Liver (tissue), 9 donors: ENCODE data around the gene PLS1. TPM values are rescaled to one million over a fixed set of nuclear protein-coding genes. Genes with fewer than 3 reads are reported as not detected.

Experiments used
- DNase-seq: peaks from one replicate; pipeline ENCODE4 v3.0.0-alpha.2; 2017; ENCODE audit warnings: low spot score
- H3K27ac ChIP-seq, 2 donors: one replicate each; pipeline ENCODE4 v1.7.0; 2013; ENCODE audit warnings: inconsistent platforms in 2 of 2, low read length in 2 of 2, control low read depth in 1 of 2, low read depth in 1 of 2, mild to moderate bottlenecking in 1 of 2
- H3K27me3 ChIP-seq, 4 donors: one replicate each; pipeline versions ENCODE4 v1.6.1 to v1.7.0; 2013; ENCODE audit warnings: low read length in 3 of 4, inconsistent platforms in 1 of 4, mild to moderate bottlenecking in 1 of 4, moderate library complexity in 1 of 4; ENCODE audit not compliant: control insufficient read depth in 4 of 4, insufficient read depth in 4 of 4
- H3K36me3 ChIP-seq, 4 donors: one replicate each; pipeline versions ENCODE4 v1.6.1 to v1.7.0; 2013; ENCODE audit warnings: low read length in 3 of 4, mild to moderate bottlenecking in 3 of 4, low read depth in 1 of 4, moderate library complexity in 1 of 4; ENCODE audit not compliant: control insufficient read depth in 4 of 4, insufficient read depth in 3 of 4
- H3K4me1 ChIP-seq, 4 donors: one replicate each; pipeline versions ENCODE4 v1.6.1 to v1.7.0; 2013; ENCODE audit warnings: low read length in 3 of 4, mild to moderate bottlenecking in 3 of 4, moderate library complexity in 1 of 4; ENCODE audit not compliant: control insufficient read depth in 4 of 4, insufficient read depth in 4 of 4
- H3K4me3 ChIP-seq, 3 donors: one replicate each; pipeline versions ENCODE4 v1.6.1 to v1.7.0; 2013; ENCODE audit warnings: low read length in 3 of 3, control low read depth in 1 of 3, low read depth in 1 of 3, mild to moderate bottlenecking in 1 of 3
- H3K9ac ChIP-seq, 2 donors: one replicate each; pipeline ENCODE4 v1.7.0; 2013; ENCODE audit warnings: low read length in 2 of 2, mild to moderate bottlenecking in 2 of 2, moderate library complexity in 2 of 2, control low read depth in 1 of 2, low read depth in 1 of 2
- H3K9me3 ChIP-seq, 4 donors: one replicate each; pipeline versions ENCODE4 v1.6.1 to v1.7.0; 2013; ENCODE audit warnings: low read length in 3 of 4; ENCODE audit not compliant: control insufficient read depth in 4 of 4
- EGR1 ChIP-seq, 2 donors: IDR thresholded peaks; 2 replicates each; pipeline ENCODE4 v1.6.1; 2016 to 2018; ENCODE audit warnings: antibody characterized with exemption in 2 of 2, low read depth in 2 of 2
- FOXA1 ChIP-seq: IDR thresholded peaks from 2 replicates; pipeline ENCODE4 v1.6.1; 2016; ENCODE audit warnings: antibody characterized with exemption
- FOXA2 ChIP-seq: IDR thresholded peaks from 2 replicates; pipeline ENCODE4 v1.6.1; 2016; ENCODE audit warnings: antibody characterized with exemption
- GABPA ChIP-seq, 2 donors: IDR thresholded peaks in 1 of 2; conservative IDR thresholded peaks in 1 of 2; 2 replicates each; pipeline ENCODE4 v1.6.1; 2016; ENCODE audit warnings: antibody characterized with exemption in 2 of 2, mild to moderate bottlenecking in 1 of 2, moderate library complexity in 1 of 2
- HNF4A ChIP-seq, 2 donors: conservative IDR thresholded peaks; 2 replicates each; pipeline ENCODE4 v1.6.1; 2016; ENCODE audit warnings: antibody characterized with exemption in 2 of 2, mild to moderate bottlenecking in 2 of 2
- HNF4G ChIP-seq: IDR thresholded peaks from 2 replicates; pipeline ENCODE4 v1.6.1; 2016; ENCODE audit warnings: antibody characterized with exemption
- JUND ChIP-seq, 2 donors: IDR thresholded peaks; 2 replicates each; pipeline ENCODE4 v1.6.1; 2016; ENCODE audit warnings: antibody characterized with exemption in 2 of 2
- NR2F2 ChIP-seq: IDR thresholded peaks from 2 replicates; pipeline ENCODE4 v1.6.1; 2016; ENCODE audit warnings: antibody characterized with exemption
- RAD21 ChIP-seq, 2 donors: IDR thresholded peaks; 2 replicates each; pipeline ENCODE4 v1.6.1; 2016; ENCODE audit warnings: antibody characterized with exemption in 2 of 2, mild to moderate bottlenecking in 2 of 2
- RXRA ChIP-seq, 2 donors: IDR thresholded peaks; 2 replicates each; pipeline ENCODE4 v1.6.1; 2017 to 2018; ENCODE audit warnings: antibody characterized with exemption in 2 of 2, mild to moderate bottlenecking in 1 of 2
- SP1 ChIP-seq: IDR thresholded peaks from 2 replicates; pipeline ENCODE4 v1.6.1; 2018; ENCODE audit warnings: antibody characterized with exemption, mild to moderate bottlenecking
- TAF1 ChIP-seq: conservative IDR thresholded peaks from 2 replicates; pipeline ENCODE4 v1.6.1; 2016; ENCODE audit warnings: antibody characterized with exemption, mild to moderate bottlenecking
- YY1 ChIP-seq: IDR thresholded peaks from 2 replicates; pipeline ENCODE4 v1.6.1; 2016; ENCODE audit warnings: antibody characterized with exemption, mild to moderate bottlenecking
- WGBS: extraction: QIAGEN DNeasy Blood & Tissue Kit; methylation state at CpG from one replicate; pipeline ENCODE4 v1.1.7; 2013; 5-methylcytosine and 5-hydroxymethylcytosine counted together
- polyA plus RNA-seq, 2 donors: library from polyadenylated mRNA; stranded (reverse) in 1 of 2; unstranded in 1 of 2; fragments of 200-250 nt in 1 of 2; fragments of >200 nt in 1 of 2; fragmentation: Nextera tagmentation in 1 of 2; extraction: Ambion mirVana in 1 of 2; gene quantifications; one replicate each; pipeline versions ENCODE4 v1.2.1 to v1.2.3, GENCODE V29; 2013 to 2015
- total RNA-seq, 2 donors: library from RNA; depleted of rRNA; stranded (reverse); fragments of >200 nt; gene quantifications; one replicate each; pipeline ENCODE4 v1.2.3, GENCODE V29; 2014
- TF ChIP-seq, protein P1 (sequence below): IDR thresholded peaks from 2 replicates; pipeline ENCODE4 v1.6.1; 2016; ENCODE audit warnings: antibody characterized with exemption
- TF ChIP-seq, protein P2 (sequence below): IDR thresholded peaks from 2 replicates; pipeline ENCODE4 v1.6.1; 2016; ENCODE audit warnings: antibody characterized with exemption, mild to moderate bottlenecking
- TF ChIP-seq, protein P3 (sequence below): IDR thresholded peaks from 2 replicates; pipeline ENCODE4 v1.6.1; 2016; ENCODE audit warnings: antibody characterized with exemption
- TF ChIP-seq, protein P4 (sequence below): IDR thresholded peaks from 2 replicates; pipeline ENCODE4 v1.6.1; 2016; ENCODE audit warnings: antibody characterized with exemption
- TF ChIP-seq, protein P5 (sequence below): fragments of 150-350 bp; IDR thresholded peaks from 2 replicates; pipeline ENCODE4 v1.5.1; 2017; ENCODE audit warnings: improper control_type of control experiment, low read depth, low read length; ENCODE audit not compliant: missing input control
- donor health status: healthy.
- donor health status: healthy.
- donor health status: healthy.
- donor health status: healthy.
- donor health status: healthy.

PLS1 gene
- total and polyA plus RNA-seq, 4 donors: 7.2 to 21.9 (median 10.1) TPM

DNA sequence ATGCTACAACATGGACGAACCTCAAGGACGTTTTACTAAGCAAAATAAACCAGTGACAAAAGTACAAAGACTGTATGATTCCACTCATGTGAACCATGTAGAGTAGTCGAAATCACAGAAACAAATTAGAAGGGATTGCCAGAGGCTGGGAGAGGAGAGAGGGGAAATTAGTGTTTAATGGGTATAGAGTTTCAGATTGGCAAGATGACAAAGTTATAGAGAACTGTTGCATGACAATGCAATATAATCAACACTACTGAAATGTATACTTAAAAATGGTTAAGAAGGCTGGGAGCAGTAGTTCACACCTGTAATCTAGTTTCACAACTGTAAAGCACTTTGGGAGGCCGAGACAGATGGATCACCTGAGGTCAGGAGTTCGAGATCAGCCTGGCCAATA, 36.9 kb downstream of the PLS1 start:
- Histone ChIP-seq H3K9me3 (no peaks in the 10 kb centered on the region), H3K27ac (no peak overlapping the region), H3K4me3 (no peak overlapping the region), H3K27me3 (no peaks in the 10 kb centered on the region), H3K9ac (no peak overlapping the region), H3K36me3 (no peaks in the 10 kb centered on the region), H3K4me1 (peaks cover 0 to 3% (median 0%) of the 10 kb centered on the region in 4 donors)
- TF ChIP-seq, protein P1, sequence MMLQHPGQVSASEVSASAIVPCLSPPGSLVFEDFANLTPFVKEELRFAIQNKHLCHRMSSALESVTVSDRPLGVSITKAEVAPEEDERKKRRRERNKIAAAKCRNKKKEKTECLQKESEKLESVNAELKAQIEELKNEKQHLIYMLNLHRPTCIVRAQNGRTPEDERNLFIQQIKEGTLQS: no peak
- TF ChIP-seq GABPA (IDR thresholded peaks at IDR 0.05 in 1 of 2, conservative IDR thresholded peaks at IDR 0.05 in 1 of 2): no peak
- TF ChIP-seq, protein P2, sequence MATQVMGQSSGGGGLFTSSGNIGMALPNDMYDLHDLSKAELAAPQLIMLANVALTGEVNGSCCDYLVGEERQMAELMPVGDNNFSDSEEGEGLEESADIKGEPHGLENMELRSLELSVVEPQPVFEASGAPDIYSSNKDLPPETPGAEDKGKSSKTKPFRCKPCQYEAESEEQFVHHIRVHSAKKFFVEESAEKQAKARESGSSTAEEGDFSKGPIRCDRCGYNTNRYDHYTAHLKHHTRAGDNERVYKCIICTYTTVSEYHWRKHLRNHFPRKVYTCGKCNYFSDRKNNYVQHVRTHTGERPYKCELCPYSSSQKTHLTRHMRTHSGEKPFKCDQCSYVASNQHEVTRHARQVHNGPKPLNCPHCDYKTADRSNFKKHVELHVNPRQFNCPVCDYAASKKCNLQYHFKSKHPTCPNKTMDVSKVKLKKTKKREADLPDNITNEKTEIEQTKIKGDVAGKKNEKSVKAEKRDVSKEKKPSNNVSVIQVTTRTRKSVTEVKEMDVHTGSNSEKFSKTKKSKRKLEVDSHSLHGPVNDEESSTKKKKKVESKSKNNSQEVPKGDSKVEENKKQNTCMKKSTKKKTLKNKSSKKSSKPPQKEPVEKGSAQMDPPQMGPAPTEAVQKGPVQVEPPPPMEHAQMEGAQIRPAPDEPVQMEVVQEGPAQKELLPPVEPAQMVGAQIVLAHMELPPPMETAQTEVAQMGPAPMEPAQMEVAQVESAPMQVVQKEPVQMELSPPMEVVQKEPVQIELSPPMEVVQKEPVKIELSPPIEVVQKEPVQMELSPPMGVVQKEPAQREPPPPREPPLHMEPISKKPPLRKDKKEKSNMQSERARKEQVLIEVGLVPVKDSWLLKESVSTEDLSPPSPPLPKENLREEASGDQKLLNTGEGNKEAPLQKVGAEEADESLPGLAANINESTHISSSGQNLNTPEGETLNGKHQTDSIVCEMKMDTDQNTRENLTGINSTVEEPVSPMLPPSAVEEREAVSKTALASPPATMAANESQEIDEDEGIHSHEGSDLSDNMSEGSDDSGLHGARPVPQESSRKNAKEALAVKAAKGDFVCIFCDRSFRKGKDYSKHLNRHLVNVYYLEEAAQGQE: no peak
- TF ChIP-seq FOXA1: no peak
- TF ChIP-seq EGR1 (IDR thresholded peaks at IDR 0.05; ENCODE audit: low read depth in 2 of 2): no peak
- TF ChIP-seq, protein P3, sequence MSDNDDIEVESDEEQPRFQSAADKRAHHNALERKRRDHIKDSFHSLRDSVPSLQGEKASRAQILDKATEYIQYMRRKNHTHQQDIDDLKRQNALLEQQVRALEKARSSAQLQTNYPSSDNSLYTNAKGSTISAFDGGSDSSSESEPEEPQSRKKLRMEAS: no peak
- TF ChIP-seq HNF4A (conservative IDR thresholded peaks at IDR 0.05): no peak
- DNase-seq: no peak
- WGBS: 87% methylated on average over 5 of the region's 5 CpGs

DNA sequence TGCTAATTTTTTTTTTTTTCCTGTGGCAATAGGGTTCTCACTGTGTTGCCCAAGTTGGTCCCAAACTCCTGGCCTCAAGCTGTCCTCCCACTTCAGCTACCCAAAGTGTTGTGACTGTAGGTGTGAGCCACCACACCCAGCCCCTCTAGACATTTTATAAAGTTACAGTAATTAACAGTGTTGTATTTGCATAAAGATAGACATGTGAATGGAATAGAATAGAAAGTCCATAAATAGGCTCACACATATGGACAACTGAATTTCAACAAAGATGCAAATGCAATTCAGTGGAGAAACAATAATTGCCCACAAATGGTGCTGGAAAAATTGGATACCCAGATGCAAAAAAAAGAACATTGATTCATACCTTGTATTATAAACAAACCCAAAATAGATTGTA, 39.9 kb downstream of the PLS1 start:
- Histone ChIP-seq H3K4me3 (no peak overlapping the region), H3K27ac (no peak overlapping the region), H3K36me3 (no peaks in the 10 kb centered on the region), H3K4me1 (peaks cover 0 to 3% (median 0%) of the 10 kb centered on the region in 4 donors), H3K9me3 (no peaks in the 10 kb centered on the region), H3K27me3 (no peaks in the 10 kb centered on the region), H3K9ac (no peak overlapping the region)
- DNase-seq: no peak
- TF ChIP-seq, protein P2: no peak
- TF ChIP-seq, protein P4, sequence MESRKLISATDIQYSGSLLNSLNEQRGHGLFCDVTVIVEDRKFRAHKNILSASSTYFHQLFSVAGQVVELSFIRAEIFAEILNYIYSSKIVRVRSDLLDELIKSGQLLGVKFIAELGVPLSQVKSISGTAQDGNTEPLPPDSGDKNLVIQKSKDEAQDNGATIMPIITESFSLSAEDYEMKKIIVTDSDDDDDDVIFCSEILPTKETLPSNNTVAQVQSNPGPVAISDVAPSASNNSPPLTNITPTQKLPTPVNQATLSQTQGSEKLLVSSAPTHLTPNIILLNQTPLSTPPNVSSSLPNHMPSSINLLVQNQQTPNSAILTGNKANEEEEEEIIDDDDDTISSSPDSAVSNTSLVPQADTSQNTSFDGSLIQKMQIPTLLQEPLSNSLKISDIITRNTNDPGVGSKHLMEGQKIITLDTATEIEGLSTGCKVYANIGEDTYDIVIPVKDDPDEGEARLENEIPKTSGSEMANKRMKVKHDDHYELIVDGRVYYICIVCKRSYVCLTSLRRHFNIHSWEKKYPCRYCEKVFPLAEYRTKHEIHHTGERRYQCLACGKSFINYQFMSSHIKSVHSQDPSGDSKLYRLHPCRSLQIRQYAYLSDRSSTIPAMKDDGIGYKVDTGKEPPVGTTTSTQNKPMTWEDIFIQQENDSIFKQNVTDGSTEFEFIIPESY: no peak
- TF ChIP-seq TAF1 (no peak), NR2F2 (no peak), GABPA (IDR thresholded peaks at IDR 0.05 in 1 of 2, conservative IDR thresholded peaks at IDR 0.05 in 1 of 2) (no peak), RXRA (IDR thresholded peaks at IDR 0.05) (no peak), JUND (IDR thresholded peaks at IDR 0.05) (no peak), FOXA1 (no peak), FOXA2 (no peak), RAD21 (IDR thresholded peaks at IDR 0.05) (no peak), YY1 (no peak), EGR1 (IDR thresholded peaks at IDR 0.05; ENCODE audit: low read depth in 2 of 2) (no peak), SP1 (no peak), HNF4G (no peak), HNF4A (conservative IDR thresholded peaks at IDR 0.05) (no peak)
- TF ChIP-seq, protein P1: no peak
- TF ChIP-seq, protein P5, sequence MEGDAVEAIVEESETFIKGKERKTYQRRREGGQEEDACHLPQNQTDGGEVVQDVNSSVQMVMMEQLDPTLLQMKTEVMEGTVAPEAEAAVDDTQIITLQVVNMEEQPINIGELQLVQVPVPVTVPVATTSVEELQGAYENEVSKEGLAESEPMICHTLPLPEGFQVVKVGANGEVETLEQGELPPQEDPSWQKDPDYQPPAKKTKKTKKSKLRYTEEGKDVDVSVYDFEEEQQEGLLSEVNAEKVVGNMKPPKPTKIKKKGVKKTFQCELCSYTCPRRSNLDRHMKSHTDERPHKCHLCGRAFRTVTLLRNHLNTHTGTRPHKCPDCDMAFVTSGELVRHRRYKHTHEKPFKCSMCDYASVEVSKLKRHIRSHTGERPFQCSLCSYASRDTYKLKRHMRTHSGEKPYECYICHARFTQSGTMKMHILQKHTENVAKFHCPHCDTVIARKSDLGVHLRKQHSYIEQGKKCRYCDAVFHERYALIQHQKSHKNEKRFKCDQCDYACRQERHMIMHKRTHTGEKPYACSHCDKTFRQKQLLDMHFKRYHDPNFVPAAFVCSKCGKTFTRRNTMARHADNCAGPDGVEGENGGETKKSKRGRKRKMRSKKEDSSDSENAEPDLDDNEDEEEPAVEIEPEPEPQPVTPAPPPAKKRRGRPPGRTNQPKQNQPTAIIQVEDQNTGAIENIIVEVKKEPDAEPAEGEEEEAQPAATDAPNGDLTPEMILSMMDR: no peak
- TF ChIP-seq, protein P3: no peak
